K562 (cell line): Measurements from ENCODE around the gene AIG1. TPM values are rescaled to one million over a fixed set of nuclear protein-coding genes. Genes with fewer than 3 reads are reported as not detected.
A peak's percentile ranks its signal among the peaks of the same experiment; 100 is the strongest.

Experiments
- ATAC-seq: fragments of 200-7000 bp; cut with Tn5 transposase; 3 replicates; pipeline ENCODE4 v1.9.1; 2020; ENCODE audit warnings: moderate library complexity
- BruUV-seq: library from RNA; stranded (reverse); fragments of 400-500 nt; replicated peaks from 2 replicates; lab custom pipeline; 2021; lab: Mats Ljungman, UMichigan
- CTCF ChIA-PET: fragments of 300-600 bp; formaldehyde crosslinking; extraction: SDS; loops from one replicate; lab custom pipeline; 2021; ENCODE audit warnings: low intra/inter-chr PET ratio; lab: Yijun Ruan, JAX
- POLR2A ChIA-PET: fragments of 300-600, 350-650 bp; sonication (Branson Sonifier 250); formaldehyde crosslinking; extraction: SDS; loops from one replicate; lab custom pipeline; 2021; ENCODE audit warnings: antibody characterized with exemption, inconsistent platforms; lab: Yijun Ruan, JAX
- DNase-seq, 4 experiments: peaks; one replicate each; pipeline versions ENCODE4 v3.0.0 to v3.0.0-alpha.2; 2011 to 2018; ENCODE audit warnings: low spot score in 3 of 4, mixed read lengths in 3 of 4; ENCODE audit errors: extremely low read depth in 1 of 4
- FAIRE-seq: peaks from 2 replicates; lab custom pipeline; 2011; peaks lifted over from hg19 to GRCh38; lab: Jason Lieb, UNC
- H2AFZ ChIP-seq: 2 replicates; pipeline ENCODE4 v1.6.0; 2011; ENCODE audit warnings: low read depth, low read length, control low read depth, inconsistent platforms
- H3K27ac ChIP-seq: fragments of 200-600 bp; 3 replicates; pipeline ENCODE4 v1.8.0; 2011; ENCODE audit warnings: low read depth, mild to moderate bottlenecking, control low read depth, inconsistent platforms, low read length, moderate library complexity, mixed read lengths; ENCODE audit errors: extremely low read depth
- H3K27me3 ChIP-seq, 2 experiments: fragments of 300-600 bp in 1 of 2; 2 replicates in 1 of 2; 3 replicates in 1 of 2; pipeline versions ENCODE4 v1.6.0 to v1.8.0; 2011; ENCODE audit warnings: inconsistent platforms in 2 of 2, low read length in 2 of 2, mild to moderate bottlenecking in 1 of 2, mixed read lengths in 1 of 2, moderate library complexity in 1 of 2; ENCODE audit not compliant: control insufficient read depth in 2 of 2, insufficient read depth in 2 of 2
- H3K36me3 ChIP-seq: fragments of 300-600 bp; 3 replicates; pipeline ENCODE4 v1.8.0; 2011; ENCODE audit warnings: mild to moderate bottlenecking, low read length, inconsistent platforms; ENCODE audit not compliant: control insufficient read depth, insufficient read depth
- H3K4me1 ChIP-seq, 2 experiments: fragments of 200-600 bp in 1 of 2; replicated peaks in 1 of 2; 2 replicates in 1 of 2; 3 replicates in 1 of 2; pipeline versions ENCODE4 v1.5.1 to v1.8.0; 2011; ENCODE audit warnings: inconsistent platforms in 2 of 2, low read length in 2 of 2, mild to moderate bottlenecking in 1 of 2, mixed read lengths in 1 of 2, moderate library complexity in 1 of 2; ENCODE audit not compliant: control insufficient read depth in 2 of 2, insufficient read depth in 2 of 2
- H3K4me2 ChIP-seq: 2 replicates; pipeline ENCODE4 v1.6.1; 2011; ENCODE audit warnings: low read length, control low read depth, inconsistent platforms, mixed read lengths; ENCODE audit not compliant: insufficient read depth
- H3K4me3 ChIP-seq: fragments of 200-600 bp; sonication (generic), shearing (Covaris generic); 2 replicates; pipeline ENCODE4 v1.5.1; 2016; ENCODE audit warnings: control low read depth, inconsistent platforms
- H3K79me2 ChIP-seq: fragments of 200-600 bp; 3 replicates; pipeline ENCODE4 v1.8.0; 2011; ENCODE audit warnings: low read length, inconsistent platforms; ENCODE audit not compliant: control insufficient read depth, insufficient read depth
- H3K9ac ChIP-seq, 2 experiments: 2 replicates each; pipeline versions ENCODE4 v1.6.0 to v1.6.1; 2011; ENCODE audit warnings: low read depth in 2 of 2, low read length in 2 of 2, control low read depth in 1 of 2, inconsistent platforms in 1 of 2, mild to moderate bottlenecking in 1 of 2, mixed read lengths in 1 of 2; ENCODE audit not compliant: insufficient read depth in 1 of 2
- H3K9me1 ChIP-seq: one replicate; pipeline ENCODE4 v1.6.0; 2011; ENCODE audit warnings: inconsistent platforms, mild to moderate bottlenecking, low read length, moderate library complexity; ENCODE audit not compliant: control insufficient read depth, insufficient read depth
- H3K9me3 ChIP-seq: replicated peaks from 2 replicates; pipeline ENCODE4 v1.5.1; 2011; ENCODE audit warnings: low read depth, low read length, inconsistent platforms; ENCODE audit not compliant: control insufficient read depth, insufficient read depth
- H4K20me1 ChIP-seq: replicated peaks from 2 replicates; pipeline ENCODE4 v1.6.1; 2011; ENCODE audit warnings: low read length, inconsistent platforms, mixed read lengths; ENCODE audit not compliant: control insufficient read depth, insufficient read depth
- ARID1B ChIP-seq: fragments of 450-650 bp; IDR thresholded peaks from 2 replicates; pipeline ENCODE4 v1.6.1; 2016; ENCODE audit warnings: antibody characterized with exemption, mild to moderate bottlenecking, inconsistent platforms
- HBP1 ChIP-seq: fragments of 450-650 bp; formaldehyde crosslinking; IDR thresholded peaks from 2 replicates; pipeline ENCODE4 v1.4.0; 2022; ENCODE audit warnings: missing genetic modification characterization
- MAZ ChIP-seq, 2 experiments: fragments of 450-650 bp in 1 of 2; sonication (generic) in 1 of 2; formaldehyde crosslinking; IDR thresholded peaks in 1 of 2; conservative IDR thresholded peaks in 1 of 2; 2 replicates each; pipeline versions ENCODE4 v1.4.0 to v1.5.0; 2020; ENCODE audit warnings: mild to moderate bottlenecking in 1 of 2, missing genetic modification reagents in 1 of 2
- POLR2A ChIP-seq: fragments of 450-650 bp; conservative IDR thresholded peaks from 2 replicates; pipeline ENCODE4 v1.6.1; 2016
- RFX7 ChIP-seq: fragments of 250-450 bp; sonication (Bioruptor Pico); IDR thresholded peaks from 2 replicates; pipeline ENCODE4 v1.5.1; 2021; ENCODE audit warnings: mild to moderate bottlenecking
- SUPT5H ChIP-seq: fragments of 450-650 bp; IDR thresholded peaks from 2 replicates; pipeline ENCODE4 v1.6.1; 2016
- THRB ChIP-seq: fragments of 450-650 bp; formaldehyde crosslinking; conservative IDR thresholded peaks from 2 replicates; pipeline ENCODE4 v1.4.0; 2022; ENCODE audit warnings: mild to moderate bottlenecking, missing genetic modification characterization
- ZBTB33 ChIP-seq: sonication (generic); formaldehyde crosslinking; IDR thresholded peaks from 2 replicates; pipeline ENCODE4 v1.8.1; 2023; ENCODE audit warnings: mild to moderate bottlenecking, missing genetic modification reagents
- ZNF551 ChIP-seq: fragments of 250-450 bp; sonication (Bioruptor Pico); IDR thresholded peaks from 2 replicates; pipeline ENCODE4 v1.5.0; 2021; ENCODE audit warnings: mild to moderate bottlenecking, moderate library complexity
- ZNF57 ChIP-seq: fragments of 450-650 bp; formaldehyde crosslinking; IDR thresholded peaks from 2 replicates; pipeline ENCODE4 v1.4.0; 2020; ENCODE audit warnings: mild to moderate bottlenecking, moderate library complexity
- WGBS: fragments of 100-300 bp; shearing (Covaris generic); methylation state at CpG from one replicate; pipeline ENCODE4 v1.1.6; 2016; ENCODE audit warnings: low coverage, mixed read lengths; ENCODE audit not compliant: insufficient coverage; ENCODE audit errors: missing lambda C conversion rate; 5-methylcytosine and 5-hydroxymethylcytosine counted together
- in situ Hi-C: fragments of 300-500 bp; cut with MboI; formaldehyde crosslinking; loops from 4 replicates; pipeline ENCODE4 v1.15.0; 2018; ENCODE audit warnings: inconsistent platforms, mixed read lengths
- intact Hi-C: fragments of 100-400 bp; cut with micrococcal nuclease; formaldehyde crosslinking; loops from 2 replicates; pipeline ENCODE4 v1.14.2; 2022
- polyA plus RNA-seq, 8 experiments: library from polyadenylated mRNA; depleted of rRNA in 4 of 8; stranded (reverse) in 5 of 8; unstranded in 3 of 8; fragments of >200 nt; fragmentation: Nextera tagmentation in 2 of 8; fragmentation: Illumina TruSeq in 1 of 8; extraction: Ambion mirVana in 2 of 8; extraction: Trizol in 1 of 8; gene quantifications; 2 replicates each; pipeline versions ENCODE4 v1.2.1 to v1.2.3, GENCODE V29; 2011 to 2014; ENCODE audit warnings: inconsistent platforms in 1 of 8, missing spikeins in 1 of 8
- total RNA-seq, 7 experiments: library from RNA; depleted of rRNA in 6 of 7; stranded (reverse); fragments of >200 nt in 6 of 7; fragmentation: Illumina TruSeq in 2 of 7; extraction: Trizol in 2 of 7; gene quantifications; 2 replicates each; pipeline versions ENCODE4 v1.2.1 to v1.2.3, GENCODE V29; 2011 to 2021; ENCODE audit warnings: low replicate concordance in 1 of 7

Gene AIG1
- total and polyA plus RNA-seq, 9 of the 15 experiments (the other 6 are each of a cell fraction or from before 2014, with no cell fraction given), result 74.8 to 333 (median 127) TPM

- CTCF ChIA-PET, result no interaction called here
- Histone ChIP-seq H3K27me3 (no peaks in the 10 kb centered on the region), H2AFZ (no peak overlapping the region), H3K79me2 (peaks cover 28% of the 10 kb centered on the region; the same call in 1 of the 3 replicates), H3K27ac (peak overlapping the region; percentile 46; the same call in 2 of the 3 replicates), H3K36me3 (peaks cover 92% of the 10 kb centered on the region), H3K9ac (peak overlapping the region in 1 of 2 experiments; percentile 68; a peak in 2 of 4 replicates), H4K20me1 (no peaks in the 10 kb centered on the region), H3K9me3 (no peaks in the 10 kb centered on the region), H3K4me2 (no peak overlapping the region), H3K9me1 (no peaks in the 10 kb centered on the region), H3K4me3 (no peak overlapping the region), H3K4me1 (peaks cover 4 to 55% of the 10 kb centered on the region in 2 experiments; a peak in 4 of 5 replicates)
- no TSS peak for BruUV-seq
- intact Hi-C loops (no loop called here), in situ Hi-C loops (no loop called here)
- DNase-seq (peak in 1 of 4 experiments; percentile 30), ATAC-seq (peak; percentile 56), FAIRE-seq (no peak)
- POLR2A ChIA-PET, result interaction anchor here (1.2 kb wide), 1 partner anchor 26 kb away, joined by 3 read pairs; no protein-coding TSS in a partner anchor
- WGBS, result 48% methylated on average over 9 of the region's 10 CpGs
- 0 out of 4 replicates have a peak, but pooled peaks of 1 of the 2 experiments have one; percentile 4 for TF ChIP-seq MAZ (CRISPR knock-in tag; conservative IDR thresholded peaks at IDR 0.05 in 1 of 2, IDR thresholded peaks at IDR 0.05 in 1 of 2)
- peak; percentile 44; the same call in 1 of the 2 replicates for TF ChIP-seq SUPT5H
- peak; percentile 39; the same call in 1 of the 2 replicates for TF ChIP-seq RFX7
- TF ChIP-seq ZBTB33 (CRISPR knock-in tag), result peak; percentile 67; the same call in 1 of the 2 replicates
- TF ChIP-seq ZNF57 (CRISPR knock-in tag), result 0 out of 2 replicates have a peak, but pooled peaks have one; percentile 57
- TF ChIP-seq ARID1B, result 0 out of 2 replicates have a peak, but pooled peaks have one; percentile 11
- peak; percentile 55; the same call in 1 of the 2 replicates for TF ChIP-seq HBP1 (CRISPR knock-in tag)
- peak; percentile 76 for TF ChIP-seq ZNF551 (CRISPR knock-in tag)
- TF ChIP-seq THRB (CRISPR knock-in tag), result peak; percentile 20; the same call in 1 of the 2 replicates
- peak; percentile 35 for TF ChIP-seq POLR2A
Observed at GRCh38 chr6:143195349-143195845, 134.7 kb downstream of the AIG1 start.
